Panc1 (cell line): ENCODE measurements around the gene TXNDC11. TPM values are rescaled to one million over a fixed set of nuclear protein-coding genes. Genes with fewer than 3 reads are reported as not detected.
A peak's percentile ranks its signal among the peaks of the same experiment; 100 is the strongest.

Source experiments
- ATAC-seq: fragments of 200-7000 bp; cut with Tn5 transposase; 2 replicates; pipeline ENCODE4 v1.9.1; 2020; ENCODE audit warnings: mild to moderate bottlenecking, moderate library complexity
- BruUV-seq: library from RNA; stranded (reverse); fragments of 400-500 nt; replicated peaks from 2 replicates; lab custom pipeline; 2021; lab: Mats Ljungman, UMichigan
- CTCF ChIA-PET: fragments of 300-600 bp; sonication (Branson Sonifier 250); formaldehyde crosslinking; loops from one replicate; lab custom pipeline; 2022; ENCODE audit warnings: antibody characterized with exemption; lab: Charles Lee
- POLR2A ChIA-PET: fragments of 300-600 bp; sonication (Branson Sonifier 250); formaldehyde crosslinking; loops from one replicate; lab custom pipeline; 2022; ENCODE audit warnings: antibody characterized with exemption; lab: Charles Lee
- DNase-seq: peaks from one replicate; pipeline ENCODE4 v3.0.0-alpha.2; 2010; ENCODE audit warnings: low read depth, low spot score
- H3K27ac ChIP-seq: 2 replicates; pipeline ENCODE4 v1.5.1; 2011; ENCODE audit warnings: mild to moderate bottlenecking, low read length, inconsistent platforms
- H3K27me3 ChIP-seq: fragments of 200-500 bp; sonication (Bioruptor generic); 2 replicates; pipeline ENCODE4 v1.6.0; 2014; ENCODE audit warnings: low read length, inconsistent platforms; ENCODE audit not compliant: control insufficient read depth, insufficient read depth
- H3K36me3 ChIP-seq: fragments of 200-500 bp; sonication (Bioruptor generic); 2 replicates; pipeline ENCODE4 v1.5.1; 2014; ENCODE audit warnings: inconsistent platforms, mild to moderate bottlenecking, low read length, moderate library complexity; ENCODE audit not compliant: control insufficient read depth, insufficient read depth
- H3K4me1 ChIP-seq: 2 replicates; pipeline ENCODE4 v1.5.1; 2011; ENCODE audit warnings: inconsistent platforms, mild to moderate bottlenecking, low read length, moderate library complexity; ENCODE audit not compliant: control insufficient read depth, insufficient read depth
- H3K4me3 ChIP-seq, 2 experiments: 2 replicates each; pipeline ENCODE4 v1.5.1; 2011 to 2012; ENCODE audit warnings: low read depth in 2 of 2, low read length in 2 of 2, mild to moderate bottlenecking in 2 of 2, inconsistent platforms in 1 of 2, moderate library complexity in 1 of 2
- H3K9me3 ChIP-seq: fragments of 200-500 bp; sonication (Bioruptor generic); 2 replicates; pipeline ENCODE4 v1.5.1; 2014; ENCODE audit warnings: low read depth, mild to moderate bottlenecking, inconsistent platforms, low read length, moderate library complexity; ENCODE audit not compliant: control insufficient read depth, insufficient read depth
- CTCF ChIP-seq: fragments of 450-650 bp; IDR thresholded peaks from 2 replicates; pipeline ENCODE4 v1.5.1; 2017; ENCODE audit warnings: mild to moderate bottlenecking
- POLR2AphosphoS5 ChIP-seq: IDR thresholded peaks from 2 replicates; pipeline ENCODE4 v1.6.1; 2012; ENCODE audit warnings: mild to moderate bottlenecking, low read depth, low read length, moderate library complexity
- REST ChIP-seq, 2 experiments: IDR thresholded peaks; 2 replicates each; pipeline ENCODE4 v1.6.1; 2011 to 2012; ENCODE audit warnings: low read depth in 2 of 2, control low read depth in 1 of 2, low read length in 1 of 2, mild to moderate bottlenecking in 1 of 2, moderate library complexity in 1 of 2; ENCODE audit not compliant: insufficient read depth in 1 of 2
- SIN3A ChIP-seq: IDR thresholded peaks from 2 replicates; pipeline ENCODE4 v1.6.1; 2012; ENCODE audit warnings: low read depth, mild to moderate bottlenecking, low read length, moderate library complexity, borderline replicate concordance; ENCODE audit not compliant: insufficient read depth
- TCF7L2 ChIP-seq: IDR thresholded peaks from 2 replicates; pipeline ENCODE4 v1.6.1; 2011; ENCODE audit warnings: mild to moderate bottlenecking, low read depth, low read length, inconsistent platforms
- in situ Hi-C: cut with HindIII; loops from 2 replicates; pipeline ENCODE4 v1.10.0; 2016; ENCODE audit warnings: low sequenced_read_pairs, low pct_unique_long_range_greater_than_20kb
- intact Hi-C: fragments of 100-400 bp; cut with micrococcal nuclease; formaldehyde crosslinking; loops from one replicate; pipeline ENCODE4 v1.10.0; 2022; ENCODE audit not compliant: unreplicated experiment
- total RNA-seq: library from RNA; stranded (reverse); gene quantifications from one replicate; pipeline ENCODE4 v1.2.1, GENCODE V29; 2021; ENCODE audit not compliant: unreplicated experiment

TXNDC11 gene
- total RNA-seq, 1 experiment from 2014 or later = 30.5 TPM

GRCh38 chr16:11774065-11774626 is 31.5 kb upstream of the TXNDC11 start:
- BruUV-seq = no TSS peak
- TF ChIP-seq REST (IDR thresholded peaks at IDR 0.05; ENCODE audit: insufficient read depth in 1 of 2, low read depth in 2 of 2, low read length in 1 of 2) (no peak), TCF7L2 (no peak), CTCF (no peak), POLR2AphosphoS5 (no peak), SIN3A (no peak)
- no peak overlapping the region for H3K4me3 ChIP-seq
- H3K27me3 ChIP-seq = no peaks in the 10 kb centered on the region
- no peak overlapping the region for H3K27ac ChIP-seq
- ChIA-PET CTCF (no interaction called here), POLR2A (no interaction called here)
- no peaks in the 10 kb centered on the region for H3K4me1 ChIP-seq
- DNase-seq = no peak
- intact Hi-C loops = no loop called here
- in situ Hi-C loops = no loop called here
- peaks cover 41% of the 10 kb centered on the region for H3K36me3 ChIP-seq
- no peak for ATAC-seq
- no peaks in the 10 kb centered on the region for H3K9me3 ChIP-seq

- Histone ChIP-seq H3K9me3 (no peaks in the 10 kb centered on the region), H3K27ac (no peak overlapping the region), H3K4me1 (no peaks in the 10 kb centered on the region), H3K27me3 (no peaks in the 10 kb centered on the region), H3K4me3 (no peak overlapping the region), H3K36me3 (peaks cover 41% of the 10 kb centered on the region)
- in situ Hi-C loops = no loop called here
- intact Hi-C loops = no loop called here
- TF ChIP-seq SIN3A = no peak
- TF ChIP-seq POLR2AphosphoS5 = no peak
- no peak for TF ChIP-seq CTCF
- TF ChIP-seq TCF7L2 = no peak
- TF ChIP-seq REST (IDR thresholded peaks at IDR 0.05; ENCODE audit: insufficient read depth in 1 of 2, low read depth in 2 of 2, low read length in 1 of 2) = no peak
- ATAC-seq (no peak), DNase-seq (no peak)
- POLR2A ChIA-PET = no interaction called here
- TSS peak; percentile 43 for BruUV-seq
- CTCF ChIA-PET = no interaction called here
Observed at GRCh38 chr16:11768849-11769248, 26.2 kb upstream of the TXNDC11 start.
